Measurements from ENCODE around the gene STK10. TPM values are rescaled to one million over a fixed set of nuclear protein-coding genes. Genes with fewer than 3 reads are reported as not detected.

STK10 gene
- total and polyA plus RNA-seq, 9 of the 15 experiments (the other 6 are each of a cell fraction or from before 2014, with no cell fraction given), result 0.30 to 6.7 (median 2.4) TPM

GRCh38 chr5:172043865-172044264, 144.2 kb downstream of the STK10 start:
- Histone ChIP-seq H3K4me2 (ENCODE audit: insufficient read depth, low read length) (no peak overlapping the region), H3K27me3 (ENCODE audit: control insufficient read depth in 2 of 2, insufficient read depth in 2 of 2, low read length in 2 of 2) (peaks cover 15 to 21% of the 10 kb centered on the region in 2 experiments; a peak in 4 of 5 replicates), H3K36me3 (ENCODE audit: control insufficient read depth, insufficient read depth, low read length) (no peaks in the 10 kb centered on the region), H3K9me1 (ENCODE audit: control insufficient read depth, insufficient read depth, low read length) (no peaks in the 10 kb centered on the region), H3K4me3 (no peak overlapping the region), H3K27ac (ENCODE audit: extremely low read depth, low read depth, low read length) (no peak overlapping the region), H3K9me3 (replicated peaks; ENCODE audit: control insufficient read depth, insufficient read depth, low read depth, low read length) (no peaks in the 10 kb centered on the region), H3K9ac (ENCODE audit: insufficient read depth in 1 of 2, low read depth in 2 of 2, low read length in 2 of 2) (no peak overlapping the region), H3K79me2 (ENCODE audit: control insufficient read depth, insufficient read depth, low read length) (no peaks in the 10 kb centered on the region), H2AFZ (ENCODE audit: low read depth, low read length) (no peak overlapping the region), H3K4me1 (replicated peaks in 1 of 2; ENCODE audit: control insufficient read depth in 2 of 2, insufficient read depth in 2 of 2, low read length in 2 of 2) (peaks cover 0 to 3% of the 10 kb centered on the region in 2 experiments; a peak in 1 of 5 replicates), H4K20me1 (replicated peaks; ENCODE audit: control insufficient read depth, insufficient read depth, low read length) (no peaks in the 10 kb centered on the region)
- intact Hi-C loops (cut with micrococcal nuclease) (loop anchor here (10.0 kb wide), 2 partner anchors 269 to 409 kb away; no protein-coding TSS in a partner anchor), in situ Hi-C loops (cut with MboI) (no loop called here)
- FAIRE-seq, result no peak
- no peak for DNase-seq (ENCODE audit: extremely low read depth in 1 of 4, low spot score in 3 of 4)
- 61% methylated on average over 10 of the region's 13 CpGs for WGBS (ENCODE audit: insufficient coverage, low coverage, missing lambda C conversion rate)
- ChIA-PET CTCF (ENCODE audit: low intra/inter-chr PET ratio) (no interaction called here), POLR2A (no interaction called here)
- BruUV-seq (replicated peaks), result no TSS peak
- no peak for ATAC-seq
- TF ChIP-seq MXD1 (CRISPR knock-in tag; IDR thresholded peaks at IDR 0.05; ENCODE audit: borderline replicate concordance, poor library complexity, severe bottlenecking), result no peak
- no peak for TF ChIP-seq CBX1 (IDR thresholded peaks at IDR 0.05; ENCODE audit: low read depth)
- no peak for TF ChIP-seq MGA (IDR thresholded peaks at IDR 0.05)
- no peak for TF ChIP-seq PHTF2 (CRISPR knock-in tag; IDR thresholded peaks at IDR 0.05)
- no peak for TF ChIP-seq FOXJ2 (tag; IDR thresholded peaks at IDR 0.05)
- no peak for TF ChIP-seq UBTF (IDR thresholded peaks at IDR 0.05; ENCODE audit: borderline replicate concordance in 1 of 2, low read depth in 2 of 2, low read length in 2 of 2)
